IPS DF 4.7 (cell line): ENCODE data around the gene LRRC45.

Experiments used
- DNase-seq: peaks from one replicate; pipeline ENCODE4 v3.0.0-alpha.2; 2013; ENCODE audit warnings: low spot score; ENCODE audit errors: extremely low read depth

Gene LRRC45

DNA sequence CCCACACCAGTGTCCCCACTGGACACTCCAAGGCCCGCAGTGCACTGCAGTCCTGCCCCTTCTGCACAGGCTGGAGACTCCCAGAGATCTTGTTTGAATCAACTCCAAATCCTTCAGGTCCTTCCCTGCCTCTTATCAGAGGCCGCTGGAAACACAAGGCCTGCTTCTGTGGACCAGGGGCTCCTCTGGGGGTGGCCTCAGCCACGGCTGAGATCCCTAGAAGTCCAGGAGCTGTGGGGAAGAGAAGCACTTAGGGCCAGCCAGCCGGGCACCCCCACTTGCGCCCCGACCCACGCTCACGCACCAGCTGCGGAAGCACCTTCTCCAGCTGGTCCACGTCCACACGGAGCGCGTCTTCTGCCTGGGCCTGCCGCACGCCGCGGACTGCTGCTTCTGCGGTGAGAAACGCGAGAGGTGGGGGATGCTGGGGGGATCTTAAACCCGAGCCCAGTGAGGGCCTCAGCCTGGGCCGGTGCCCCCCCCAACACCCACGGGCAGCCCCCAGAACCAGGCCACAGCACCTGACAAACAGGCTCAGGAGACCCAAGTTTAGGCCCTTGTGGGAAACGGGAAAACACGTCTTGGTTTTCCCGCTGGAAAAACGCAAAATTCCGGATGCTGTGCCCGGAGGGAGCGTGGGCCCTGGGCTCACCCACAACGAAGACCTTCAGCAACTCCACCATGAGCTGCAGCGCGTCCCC is 4.0 kb upstream of the LRRC45 start:
- no peak for DNase-seq

- DNase-seq: no peak
Measured at GRCh38 chr17:82019690-82020571, 3.2 kb upstream of the LRRC45 start.

- no peak for DNase-seq
Measured at GRCh38 chr17:82020572-82021106, 2.5 kb upstream of the LRRC45 start.

DNA sequence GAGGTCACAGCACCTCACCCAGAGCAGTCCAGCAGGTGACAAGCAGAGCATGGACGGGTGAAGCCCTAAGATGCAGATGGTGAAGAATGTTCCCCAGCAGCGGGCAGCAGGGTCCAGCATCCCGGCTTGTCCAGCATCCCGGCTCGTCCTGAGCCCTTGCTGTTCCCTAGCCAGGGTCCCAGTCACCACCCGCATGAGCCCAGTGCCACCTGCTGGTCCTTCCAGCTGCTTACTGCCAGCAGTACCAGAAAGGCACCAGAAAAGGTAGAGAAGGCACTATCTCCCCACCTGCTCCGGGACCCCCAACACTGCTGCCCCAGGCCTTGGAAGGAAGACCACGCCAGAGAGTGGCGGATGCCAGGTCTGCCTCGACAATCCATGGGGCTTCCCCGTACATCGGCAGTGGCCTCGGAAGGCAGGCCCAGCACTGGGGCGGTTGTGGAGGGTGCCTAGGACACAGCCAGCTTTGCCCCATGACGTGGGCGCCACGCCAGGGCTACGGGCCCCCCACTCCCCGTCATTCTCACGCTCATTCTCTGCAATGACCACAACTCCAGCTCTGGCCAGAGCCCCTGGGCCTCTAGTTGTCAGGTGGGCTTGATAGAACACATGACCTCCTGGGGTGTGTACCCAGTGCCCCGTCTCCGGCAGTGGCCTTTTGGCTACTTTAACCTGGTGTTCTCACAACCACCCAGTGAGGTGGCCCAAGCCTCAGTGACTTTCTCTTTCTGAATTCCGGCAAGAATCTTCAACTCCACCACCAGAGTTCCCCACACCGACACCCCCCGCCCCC is 1.8 kb upstream of the LRRC45 start:
- no peak for DNase-seq

DNA sequence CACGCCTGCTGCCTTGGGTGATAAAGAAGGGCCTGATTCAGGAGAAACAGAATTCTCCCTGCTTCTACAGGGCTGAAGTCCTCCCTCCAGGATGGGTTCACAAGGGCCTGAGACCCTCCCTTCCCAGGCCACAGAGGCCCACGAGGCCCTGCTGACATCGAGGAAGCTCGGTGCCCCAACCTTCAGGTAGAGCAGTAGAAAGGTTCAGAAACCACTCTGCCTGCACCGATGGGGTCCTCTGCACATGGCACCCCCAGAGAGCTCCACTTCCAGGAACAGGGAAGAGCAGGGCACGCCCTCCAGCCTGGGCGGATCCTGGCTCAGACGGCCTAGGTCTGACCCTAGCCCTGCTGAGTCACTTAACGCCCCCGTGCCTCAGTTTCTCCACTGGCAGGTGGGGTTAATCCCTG is 1.2 kb upstream of the LRRC45 start:
- no peak for DNase-seq

DNA sequence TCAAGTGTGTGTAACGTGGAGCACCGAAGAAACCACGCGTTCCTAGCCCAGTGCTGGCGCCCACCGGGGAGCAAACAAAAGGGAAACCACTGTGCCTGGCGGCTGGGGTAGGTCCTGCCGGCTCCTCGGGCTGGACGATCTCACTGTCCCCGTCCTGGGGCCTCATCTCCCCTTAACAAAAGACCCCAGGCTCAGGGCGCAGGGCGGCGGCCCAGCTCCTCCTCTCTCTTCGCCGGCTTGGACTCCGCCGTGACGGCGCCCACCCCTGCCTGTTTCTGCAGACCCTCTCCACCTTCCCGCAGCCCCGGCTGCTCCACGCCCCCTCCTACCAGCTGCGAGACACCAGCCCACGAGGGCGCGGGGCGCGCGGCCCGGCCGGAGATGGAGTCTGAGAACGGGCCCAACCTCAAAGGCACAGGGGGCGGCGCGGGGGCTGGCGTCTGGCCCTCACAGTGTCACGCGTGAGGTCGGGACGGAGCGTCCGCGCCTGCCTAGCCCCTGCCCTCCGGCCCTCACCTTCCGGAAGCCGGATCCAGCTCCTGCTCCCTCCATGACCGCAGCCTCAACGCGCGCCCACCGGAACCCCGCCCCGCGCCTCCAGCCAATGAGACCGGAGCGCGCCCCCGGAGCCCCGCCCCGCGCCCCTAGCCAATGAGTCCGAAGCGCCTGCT is 660 bp upstream of the LRRC45 start, which contains the start of gene CENPX:
Gene CENPX, minus strand, starts transcription at position 569 of the 671 bp plus-strand sequence. Its CDS starts 17 bp downstream, at position 552.
- DNase-seq: no peak

DNA sequence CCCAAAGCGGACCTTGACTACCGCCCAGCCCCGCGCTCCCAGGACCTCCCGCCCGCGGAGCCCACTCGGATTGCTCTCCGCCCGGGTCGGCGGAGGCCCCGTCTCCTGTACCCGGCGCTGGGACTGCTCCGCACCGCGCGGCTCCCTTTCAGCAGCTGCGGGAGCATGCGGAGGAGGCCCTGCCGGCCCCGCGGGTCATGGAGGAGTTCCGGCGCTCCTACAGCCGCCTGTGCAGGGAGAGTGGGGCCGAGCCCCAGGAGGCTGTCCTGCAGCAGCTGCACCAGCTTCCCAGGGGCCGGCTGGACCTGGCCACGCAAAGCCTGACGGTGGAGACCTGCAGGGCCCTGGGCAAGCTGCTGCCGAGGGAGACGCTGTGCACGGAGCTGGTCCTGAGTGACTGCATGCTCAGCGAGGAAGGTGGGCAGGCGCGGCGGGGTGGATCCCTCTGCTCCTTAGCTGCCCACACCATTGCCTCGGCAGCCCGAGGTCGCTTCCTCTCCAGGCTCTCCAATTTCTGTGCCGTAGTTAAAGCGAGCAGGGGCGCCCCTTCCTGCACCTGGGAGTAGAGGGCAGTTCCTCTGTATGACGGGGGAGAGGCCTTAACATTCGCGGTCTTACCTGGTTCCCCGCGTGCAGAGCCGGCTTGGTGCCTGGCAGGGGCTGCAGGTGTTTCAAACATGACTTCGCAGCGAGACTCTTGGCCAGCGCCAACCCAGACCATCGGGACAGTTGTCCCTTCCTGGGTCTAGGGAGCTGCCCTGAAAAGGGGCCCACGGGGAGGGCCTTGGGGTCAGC is 539 bp downstream of the LRRC45 start:
- DNase-seq: no peak

- DNase-seq: no peak
Measured at GRCh38 chr17:82024859-82025258, 1.8 kb downstream of the LRRC45 start.

GRCh38 chr17:82025401-82026107 is 2.4 kb downstream of the LRRC45 start:
- no peak for DNase-seq

DNA sequence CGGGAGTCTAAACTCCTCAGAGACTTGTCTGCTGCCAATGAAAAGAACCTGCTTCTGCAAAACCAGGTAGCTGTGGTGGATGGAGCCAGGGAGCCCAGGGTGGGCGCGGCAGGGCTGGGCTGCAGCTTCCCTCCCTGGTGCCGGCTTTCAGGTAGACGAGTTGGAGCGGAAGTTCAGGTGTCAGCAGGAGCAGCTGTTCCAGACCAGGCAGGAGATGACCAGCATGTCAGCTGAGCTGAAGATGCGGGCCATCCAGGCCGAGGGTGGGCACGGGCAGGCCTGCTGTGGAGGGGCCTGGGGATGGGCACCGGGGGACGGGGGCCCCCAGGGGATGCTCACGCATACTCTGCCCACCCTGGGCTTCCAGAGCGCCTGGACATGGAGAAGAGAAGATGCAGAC is 5.1 kb downstream of the LRRC45 start:
- no peak for DNase-seq

- DNase-seq: no peak
Measured at GRCh38 chr17:82028966-82029365, 5.9 kb downstream of the LRRC45 start.

DNA sequence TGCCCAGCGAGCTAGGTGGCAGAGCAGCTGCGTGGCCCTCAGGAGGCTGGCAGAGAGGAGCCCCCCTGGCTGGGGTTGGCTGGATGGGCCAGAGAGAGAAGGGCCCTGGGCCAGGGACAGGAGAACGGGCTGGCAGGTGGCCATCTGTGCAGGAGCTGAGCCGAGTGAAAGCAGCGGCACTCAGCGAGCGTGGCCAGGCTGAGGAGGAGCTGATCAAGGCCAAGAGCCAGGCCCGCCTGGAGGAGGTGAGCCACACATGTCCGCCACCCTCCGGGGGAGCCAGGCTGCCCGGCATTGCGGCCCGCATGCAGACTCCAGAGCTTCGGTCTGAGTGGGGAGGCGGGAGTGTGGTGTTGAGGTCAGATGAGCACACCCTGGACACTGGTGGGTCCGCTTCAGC is 6.3 kb downstream of the LRRC45 start:
- DNase-seq: no peak

DNA sequence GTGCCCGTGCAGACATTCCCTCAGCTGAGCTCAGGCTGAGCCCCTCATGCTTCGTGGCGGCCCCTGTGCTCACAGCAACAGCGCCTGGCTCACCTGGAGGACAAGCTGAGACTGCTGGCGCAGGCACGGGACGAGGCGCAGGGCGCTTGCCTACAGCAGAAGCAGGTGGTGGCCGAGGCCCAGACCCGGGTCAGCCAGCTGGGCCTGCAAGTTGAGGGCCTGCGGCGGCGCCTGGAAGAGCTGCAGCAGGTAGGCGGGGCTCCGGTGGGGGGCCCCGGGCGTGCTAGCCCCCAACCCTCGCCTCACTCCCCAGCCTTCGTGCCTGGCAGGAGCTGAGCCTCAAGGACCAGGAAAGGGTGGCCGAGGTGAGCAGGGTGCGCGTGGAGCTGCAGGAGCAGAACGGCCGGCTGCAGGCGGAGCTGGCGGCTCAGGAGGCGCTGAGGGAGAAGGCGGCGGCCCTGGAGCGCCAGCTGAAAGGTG is 6.9 kb downstream of the LRRC45 start:
- DNase-seq: no peak

- DNase-seq: no peak
Measured at GRCh38 chr17:82030470-82031302, 7.6 kb downstream of the LRRC45 start.

- no peak for DNase-seq
Measured at GRCh38 chr17:82031303-82031884, 8.3 kb downstream of the LRRC45 start, which contains the start of gene RAC3. Gene RAC3, plus strand, starts transcription at chr17:82031678. Its CDS starts 84 bp downstream, at chr17:82031762.

GRCh38 chr17:82031885-82032627 is 9.0 kb downstream of the LRRC45 start:
- DNase-seq: no peak

GRCh38 chr17:82033359-82034085 is 10.4 kb downstream of the LRRC45 start:
- no peak for DNase-seq
